RWPE1 (cell line): ENCODE data around the gene EPB41L2.

ENCODE experiments used
- CTCF ChIA-PET: fragments of 350-600 bp; sonication (Branson Sonifier 250); formaldehyde crosslinking; extraction: SDS; loops from one replicate; lab custom pipeline; 2021; lab: Yijun Ruan, JAX
- POLR2A ChIA-PET: fragments of 400-600 bp; formaldehyde crosslinking; extraction: SDS; loops from one replicate; lab custom pipeline; 2020; ENCODE audit warnings: antibody characterized with exemption; ENCODE audit not compliant: low non-redundant PET; lab: Yijun Ruan, JAX
- DNase-seq: peaks from one replicate; pipeline ENCODE4 v3.0.0; 2012; ENCODE audit warnings: low spot score
- H3K27ac ChIP-seq: fragments of 450-650 bp; 2 replicates; pipeline ENCODE4 v1.5.1; 2017
- TF ChIP-seq, protein P1 (sequence below): fragments of 450-650 bp; conservative IDR thresholded peaks from 2 replicates; pipeline ENCODE4 v1.5.1; 2017; ENCODE audit warnings: low read depth, mild to moderate bottlenecking

EPB41L2 gene

DNA sequence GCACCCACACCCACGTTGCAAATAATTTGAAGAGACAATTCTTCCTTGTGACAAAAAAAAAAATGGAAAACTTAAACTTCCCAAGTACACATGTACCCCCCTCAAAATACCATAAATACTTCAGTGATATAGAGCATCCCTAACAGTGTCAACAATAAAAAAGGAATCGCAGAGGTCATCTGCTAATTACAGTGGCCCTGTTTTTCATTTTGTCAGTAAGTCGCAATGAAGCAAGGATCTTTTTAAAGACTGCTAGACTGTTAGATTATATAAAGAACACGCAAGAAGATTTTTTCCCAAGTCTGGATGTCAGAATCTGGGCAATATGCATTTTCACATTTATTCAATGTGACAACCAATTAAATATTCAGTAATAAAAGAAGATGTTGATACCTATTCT lies 93.9 kb downstream of the EPB41L2 start:
- ChIA-PET POLR2A (no interaction called here), CTCF (interaction anchor here (0.6 to 0.8 kb wide), 2 partner anchors 48 to 126 kb away, joined by 3 to 4 read pairs; no protein-coding TSS in a partner anchor)
- DNase-seq = no peak
- TF ChIP-seq, protein P1, sequence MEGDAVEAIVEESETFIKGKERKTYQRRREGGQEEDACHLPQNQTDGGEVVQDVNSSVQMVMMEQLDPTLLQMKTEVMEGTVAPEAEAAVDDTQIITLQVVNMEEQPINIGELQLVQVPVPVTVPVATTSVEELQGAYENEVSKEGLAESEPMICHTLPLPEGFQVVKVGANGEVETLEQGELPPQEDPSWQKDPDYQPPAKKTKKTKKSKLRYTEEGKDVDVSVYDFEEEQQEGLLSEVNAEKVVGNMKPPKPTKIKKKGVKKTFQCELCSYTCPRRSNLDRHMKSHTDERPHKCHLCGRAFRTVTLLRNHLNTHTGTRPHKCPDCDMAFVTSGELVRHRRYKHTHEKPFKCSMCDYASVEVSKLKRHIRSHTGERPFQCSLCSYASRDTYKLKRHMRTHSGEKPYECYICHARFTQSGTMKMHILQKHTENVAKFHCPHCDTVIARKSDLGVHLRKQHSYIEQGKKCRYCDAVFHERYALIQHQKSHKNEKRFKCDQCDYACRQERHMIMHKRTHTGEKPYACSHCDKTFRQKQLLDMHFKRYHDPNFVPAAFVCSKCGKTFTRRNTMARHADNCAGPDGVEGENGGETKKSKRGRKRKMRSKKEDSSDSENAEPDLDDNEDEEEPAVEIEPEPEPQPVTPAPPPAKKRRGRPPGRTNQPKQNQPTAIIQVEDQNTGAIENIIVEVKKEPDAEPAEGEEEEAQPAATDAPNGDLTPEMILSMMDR = no peak
- H3K27ac ChIP-seq = no peak overlapping the region

DNA sequence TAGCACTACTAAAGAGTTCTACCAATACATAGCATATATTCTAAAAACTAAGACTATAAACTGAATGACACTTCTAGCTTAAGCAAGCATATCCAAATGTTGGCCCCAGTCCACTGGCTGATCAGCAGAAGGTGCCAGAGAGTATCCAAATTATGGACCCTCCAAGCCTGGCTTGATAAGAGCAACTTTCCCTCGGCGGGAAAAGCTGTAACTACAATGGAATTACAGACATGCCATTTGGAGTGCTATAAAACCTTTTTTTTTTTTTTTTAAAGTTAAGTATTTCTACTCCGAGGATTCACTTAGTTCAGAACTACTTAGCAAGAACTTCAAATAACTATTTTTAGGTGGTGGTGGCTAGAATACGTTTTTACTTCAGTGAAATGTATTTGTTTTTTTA lies 94.6 kb downstream of the EPB41L2 start:
- POLR2A ChIA-PET = no interaction called here
- TF ChIP-seq, protein P1 = no peak
- DNase-seq = no peak
- no peak overlapping the region for H3K27ac ChIP-seq
- CTCF ChIA-PET = interaction anchor here (0.5 to 0.7 kb wide), 2 partner anchors 30 to 560 kb away, joined by 3 read pairs; no protein-coding TSS in a partner anchor

DNA sequence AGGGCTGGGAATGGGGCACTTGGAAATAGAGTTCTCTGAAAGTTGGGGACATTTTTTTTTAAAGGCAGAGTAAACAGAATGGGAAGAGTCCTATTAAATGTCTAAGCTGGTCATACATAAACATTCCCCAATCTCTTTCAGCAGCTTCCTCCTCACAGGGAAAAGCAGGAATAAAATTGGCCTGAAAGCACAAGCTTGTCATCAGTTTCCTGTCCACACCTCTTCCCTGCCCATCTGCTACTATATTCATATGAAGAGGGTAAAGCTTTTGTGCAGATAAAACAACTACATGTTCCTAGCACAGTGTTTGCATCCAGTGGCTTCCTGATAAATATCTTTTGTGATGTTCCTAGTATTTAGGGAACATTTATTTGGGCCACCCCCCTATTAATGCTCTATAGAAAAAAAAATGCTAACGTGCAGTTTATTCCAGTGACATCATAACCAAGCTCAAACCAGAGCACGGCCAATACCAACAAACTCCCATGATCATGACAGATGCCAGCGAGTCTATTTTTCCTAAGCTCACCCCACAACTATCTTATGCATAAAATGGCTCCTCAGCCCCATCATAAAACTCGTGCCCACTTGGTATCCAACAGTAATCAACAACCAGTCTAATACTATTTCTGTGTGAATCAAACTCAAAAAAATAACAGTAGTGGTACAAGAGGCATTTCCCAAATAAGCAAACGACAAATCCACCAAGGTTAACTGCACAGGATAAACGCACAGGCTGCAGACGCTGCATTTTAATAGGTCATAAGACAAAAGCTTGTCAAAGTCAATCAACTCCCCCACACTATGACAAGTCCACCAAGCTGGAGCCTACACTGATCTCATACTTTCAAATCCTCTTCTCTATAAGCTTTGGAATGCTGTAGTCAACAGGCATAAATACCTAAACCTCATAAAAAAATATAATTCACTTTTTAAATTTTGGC lies 95.3 kb downstream of the EPB41L2 start:
- ChIA-PET POLR2A (no interaction called here), CTCF (interaction anchor here (0.5 kb wide), 2 partner anchors 30 to 36 kb away, joined by 3 to 4 read pairs; no protein-coding TSS in a partner anchor)
- DNase-seq = no peak
- H3K27ac ChIP-seq = no peak overlapping the region
- TF ChIP-seq, protein P1 = no peak

DNA sequence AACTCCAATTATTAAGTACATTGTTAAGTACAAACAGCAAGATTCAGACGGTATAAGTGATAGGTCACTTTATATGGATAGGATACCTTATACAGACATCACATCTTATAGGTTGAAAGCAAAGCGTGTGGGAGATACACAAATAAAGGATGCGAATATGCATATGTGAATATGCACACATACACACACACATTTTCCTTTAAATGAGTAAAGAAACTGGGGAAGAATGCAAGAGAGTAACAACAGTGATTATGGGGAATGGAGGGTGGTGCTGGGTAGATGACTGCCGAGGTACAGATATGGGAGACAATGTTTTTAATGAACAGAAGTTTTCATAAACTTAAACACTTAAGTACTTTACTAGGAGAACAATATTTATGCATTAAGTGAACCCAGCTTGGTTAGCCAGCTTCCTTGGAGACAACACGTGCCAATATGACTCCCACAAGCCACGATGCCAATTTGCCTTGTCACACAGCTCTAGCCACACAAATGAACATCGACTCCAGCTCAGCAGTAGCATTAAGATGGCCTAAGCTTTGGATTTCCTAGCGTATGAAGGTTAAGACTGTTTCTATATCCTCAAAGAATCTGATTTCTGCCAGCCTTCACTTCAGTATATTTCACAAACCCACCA lies 96.6 kb downstream of the EPB41L2 start:
- ChIA-PET CTCF (no interaction called here), POLR2A (interaction anchor here (0.6 kb wide), 1 partner anchor 38 kb away, joined by 4 read pairs; no protein-coding TSS in a partner anchor)
- TF ChIP-seq, protein P1 = no peak
- DNase-seq = no peak
- H3K27ac ChIP-seq = no peak overlapping the region

DNA sequence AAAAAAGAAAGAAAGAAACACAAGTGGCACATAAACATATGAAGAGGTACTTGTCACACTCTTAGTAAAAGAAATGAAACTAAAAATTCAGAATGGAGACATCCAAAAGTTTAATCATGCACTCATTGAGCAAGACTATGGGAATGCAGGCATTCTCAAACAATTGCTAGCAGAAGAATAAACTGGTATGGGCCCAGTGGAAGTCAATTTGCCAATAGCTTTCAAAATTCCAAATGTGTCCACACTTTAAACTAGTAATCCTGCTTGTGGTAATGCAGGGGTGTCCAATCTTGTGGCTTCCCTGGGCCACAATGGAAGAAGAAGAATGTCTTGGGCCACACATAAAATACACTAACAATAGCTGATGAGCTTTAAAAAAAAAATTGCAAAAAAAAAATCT lies 97.4 kb downstream of the EPB41L2 start:
- no peak overlapping the region for H3K27ac ChIP-seq
- POLR2A ChIA-PET = no interaction called here
- DNase-seq = no peak
- CTCF ChIA-PET = interaction anchor here (0.6 kb wide), 1 partner anchor 26 kb away, joined by 3 read pairs; no protein-coding TSS in a partner anchor
- TF ChIP-seq, protein P1 = no peak
